Mucosa of rectum (tissue), 2 donors: ENCODE results near the gene ADAM15.

Experiments
- H3K27ac ChIP-seq, 2 donors: one replicate each; pipeline ENCODE4 v1.7.0; 2013; ENCODE audit warnings: inconsistent platforms in 2 of 2, low read depth in 2 of 2, low read length in 2 of 2
- H3K27me3 ChIP-seq, 2 donors: one replicate each; pipeline ENCODE4 v1.7.0; 2013; ENCODE audit warnings: low read length in 2 of 2; ENCODE audit not compliant: control insufficient read depth in 2 of 2, insufficient read depth in 2 of 2
- H3K36me3 ChIP-seq, 2 donors: one replicate each; pipeline ENCODE4 v1.7.0; 2013; ENCODE audit warnings: low read length in 2 of 2; ENCODE audit not compliant: control insufficient read depth in 2 of 2, insufficient read depth in 2 of 2
- H3K4me1 ChIP-seq, 2 donors: one replicate each; pipeline ENCODE4 v1.7.0; 2013; ENCODE audit warnings: low read length in 2 of 2, mild to moderate bottlenecking in 1 of 2; ENCODE audit not compliant: control insufficient read depth in 2 of 2, insufficient read depth in 2 of 2
- H3K4me3 ChIP-seq, 2 donors: one replicate each; pipeline ENCODE4 v1.7.0; 2013; ENCODE audit warnings: low read length in 2 of 2
- H3K9ac ChIP-seq, 2 donors: one replicate each; pipeline ENCODE4 v1.7.0; 2013; ENCODE audit warnings: low read length in 2 of 2, low read depth in 1 of 2, mild to moderate bottlenecking in 1 of 2
- H3K9me3 ChIP-seq, 2 donors: one replicate each; pipeline ENCODE4 v1.7.0; 2013; ENCODE audit warnings: low read length in 2 of 2; ENCODE audit not compliant: control insufficient read depth in 2 of 2
- donor health status: healthy.
- donor health status: Normal muscosa, but diverticular disease.

The ADAM15 gene

GRCh38 chr1:155085504-155086127, 34.5 kb downstream of the ADAM15 start:
- no peaks in the 10 kb centered on the region for H3K9me3 ChIP-seq
- peak overlapping the region; percentile 79 to 87 for H3K4me3 ChIP-seq
- H3K27ac ChIP-seq, result peak overlapping the region; percentile 93 to 96
- peaks cover 13 to 19% of the 10 kb centered on the region in 2 donors for H3K27me3 ChIP-seq
- peaks cover 47 to 48% of the 10 kb centered on the region in 2 donors for H3K4me1 ChIP-seq
- no peaks in the 10 kb centered on the region for H3K36me3 ChIP-seq
- peak overlapping the region; percentile 90 to 95 for H3K9ac ChIP-seq

GRCh38 chr1:155086128-155086741, 35.1 kb downstream of the ADAM15 start:
- Histone ChIP-seq H3K27ac (peak overlapping the region; percentile 93 to 96), H3K27me3 (peaks cover 10 to 15% of the 10 kb centered on the region in 2 donors), H3K9me3 (no peaks in the 10 kb centered on the region), H3K36me3 (no peaks in the 10 kb centered on the region), H3K9ac (peak overlapping the region in 1 of 2 donors; percentile 32), H3K4me1 (peaks cover 43 to 44% of the 10 kb centered on the region in 2 donors), H3K4me3 (peak overlapping the region in 1 of 2 donors; percentile 87)

GRCh38 chr1:155086856-155087535, 35.9 kb downstream of the ADAM15 start:
- H3K27ac ChIP-seq, result no peak overlapping the region
- no peaks in the 10 kb centered on the region for H3K36me3 ChIP-seq
- H3K27me3 ChIP-seq, result peaks cover 10 to 12% of the 10 kb centered on the region in 2 donors
- H3K4me3 ChIP-seq, result no peak overlapping the region
- H3K9me3 ChIP-seq, result no peaks in the 10 kb centered on the region
- H3K4me1 ChIP-seq, result peaks cover 43% of the 10 kb centered on the region in 2 donors
- H3K9ac ChIP-seq, result no peak overlapping the region

DNA sequence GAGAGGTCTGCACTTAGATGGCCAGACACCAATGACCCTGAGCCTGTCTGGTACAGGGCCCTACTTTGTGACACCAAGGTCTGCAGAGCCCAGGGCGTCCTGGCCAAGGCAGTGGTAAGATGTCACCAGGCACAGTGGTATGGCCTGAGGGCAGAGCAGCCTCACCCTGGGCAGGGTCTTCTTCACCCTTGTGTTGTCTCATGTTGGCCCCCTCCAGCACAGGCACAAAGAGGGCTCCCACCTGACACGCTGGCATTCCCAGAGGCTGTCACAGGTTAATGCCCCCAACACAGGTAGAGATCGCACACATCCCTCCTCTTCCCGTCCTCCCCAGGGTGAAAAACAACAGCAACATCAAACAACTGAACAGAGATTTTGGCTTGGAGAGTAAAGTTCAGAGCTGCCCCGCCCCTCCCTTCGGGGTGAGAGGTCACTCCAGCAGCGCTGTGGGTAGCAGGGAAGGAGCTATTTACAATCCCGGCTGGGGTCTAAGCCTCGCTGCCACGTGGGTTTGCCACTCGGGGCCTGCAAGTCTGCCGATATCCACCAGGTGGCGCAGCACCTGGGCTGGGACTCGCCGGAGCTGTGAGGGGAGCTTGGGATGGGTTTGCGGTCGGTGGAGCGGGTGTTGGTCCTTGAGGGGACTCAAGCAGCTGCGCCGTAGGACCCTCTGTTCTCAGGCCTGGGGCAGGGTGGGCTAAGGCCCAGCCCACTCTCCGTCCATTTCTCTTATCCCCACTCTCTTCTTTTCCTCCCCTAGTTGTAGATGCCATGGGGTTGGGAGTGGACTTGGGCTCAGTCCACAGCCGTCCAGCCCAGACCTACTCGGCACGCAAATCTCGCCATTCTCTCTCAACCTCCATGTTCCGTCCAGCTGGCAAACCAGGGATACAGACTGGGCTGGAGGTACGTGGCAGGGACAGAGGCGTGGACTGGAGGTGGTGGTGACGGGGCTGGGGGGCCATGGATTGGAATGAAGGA, 40.2 kb downstream of the ADAM15 start:
- Histone ChIP-seq H3K4me3 (peak overlapping the region; percentile 24 to 45), H3K27ac (no peak overlapping the region), H3K9me3 (no peaks in the 10 kb centered on the region), H3K36me3 (no peaks in the 10 kb centered on the region), H3K27me3 (no peaks in the 10 kb centered on the region), H3K9ac (no peak overlapping the region), H3K4me1 (peaks cover 14 to 22% of the 10 kb centered on the region in 2 donors)

GRCh38 chr1:155092131-155092530, 41.0 kb downstream of the ADAM15 start:
- H3K9ac ChIP-seq, result no peak overlapping the region
- no peaks in the 10 kb centered on the region for H3K36me3 ChIP-seq
- H3K4me1 ChIP-seq, result peaks cover 14 to 22% of the 10 kb centered on the region in 2 donors
- H3K9me3 ChIP-seq, result no peaks in the 10 kb centered on the region
- H3K4me3 ChIP-seq, result no peak overlapping the region
- H3K27me3 ChIP-seq, result no peaks in the 10 kb centered on the region
- H3K27ac ChIP-seq, result no peak overlapping the region

GRCh38 chr1:155092641-155093040, 41.5 kb downstream of the ADAM15 start:
- Histone ChIP-seq H3K36me3 (no peaks in the 10 kb centered on the region), H3K27ac (no peak overlapping the region), H3K9me3 (no peaks in the 10 kb centered on the region), H3K4me3 (no peak overlapping the region), H3K27me3 (no peaks in the 10 kb centered on the region), H3K4me1 (peaks cover 14 to 22% of the 10 kb centered on the region in 2 donors), H3K9ac (no peak overlapping the region)

DNA sequence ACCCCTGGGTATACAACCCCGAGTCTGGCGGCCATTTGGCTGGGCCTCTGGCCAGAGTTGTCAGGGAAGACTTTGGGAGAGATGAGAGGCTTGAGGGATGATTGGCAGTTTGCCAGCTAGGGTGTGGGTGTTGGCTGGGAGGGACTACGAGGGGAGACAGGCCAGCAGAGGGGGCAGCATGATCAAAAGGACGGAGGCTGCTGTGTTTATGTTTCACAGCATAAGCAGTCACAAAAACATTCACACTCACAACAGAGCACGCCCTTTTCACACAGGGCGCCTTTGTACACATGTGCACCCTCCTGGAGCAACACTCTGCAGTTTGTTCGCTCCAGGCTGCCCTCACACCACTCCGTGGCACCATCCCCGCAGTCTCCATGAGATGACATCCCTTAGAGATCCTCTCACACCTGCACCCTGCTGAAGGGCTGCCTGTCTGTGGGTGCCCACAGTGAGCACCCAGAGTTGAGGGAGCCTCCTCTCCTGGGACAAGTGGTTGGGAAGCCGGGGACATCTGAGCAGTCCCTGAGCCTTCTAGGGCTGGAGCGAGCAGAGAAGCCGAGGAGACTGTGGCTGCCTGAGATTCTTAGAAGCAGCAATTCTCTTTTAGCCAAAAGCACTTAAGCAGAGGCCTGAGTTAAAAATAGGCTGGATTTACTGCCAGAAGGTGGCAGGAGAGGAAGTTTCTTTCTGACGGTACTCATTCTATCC, 43.0 kb downstream of the ADAM15 start:
- no peak overlapping the region for H3K9ac ChIP-seq
- no peaks in the 10 kb centered on the region for H3K9me3 ChIP-seq
- peak overlapping the region in 1 of 2 donors; percentile 63 for H3K27ac ChIP-seq
- H3K36me3 ChIP-seq, result no peaks in the 10 kb centered on the region
- no peaks in the 10 kb centered on the region for H3K27me3 ChIP-seq
- peak overlapping the region in 1 of 2 donors; percentile 41 for H3K4me3 ChIP-seq
- H3K4me1 ChIP-seq, result peaks cover 14 to 22% of the 10 kb centered on the region in 2 donors

GRCh38 chr1:155094622-155094948, 43.5 kb downstream of the ADAM15 start:
- H3K4me3 ChIP-seq, result no peak overlapping the region
- peak overlapping the region in 1 of 2 donors; percentile 63 for H3K27ac ChIP-seq

GRCh38 chr1:155099331-155099730, 48.2 kb downstream of the ADAM15 start:
- Histone ChIP-seq H3K27ac (peak overlapping the region in 1 of 2 donors; percentile 16), H3K36me3 (no peaks in the 10 kb centered on the region), H3K27me3 (no peaks in the 10 kb centered on the region), H3K9me3 (no peaks in the 10 kb centered on the region), H3K4me3 (no peak overlapping the region), H3K4me1 (peaks cover 3 to 8% of the 10 kb centered on the region in 2 donors), H3K9ac (no peak overlapping the region)

More at GRCh38 chr1:155094622-155094948, 43.5 kb downstream of the ADAM15 start:
- Histone ChIP-seq H3K36me3 (no peaks in the 10 kb centered on the region), H3K9me3 (no peaks in the 10 kb centered on the region), H3K9ac (no peak overlapping the region), H3K27me3 (no peaks in the 10 kb centered on the region), H3K4me1 (peaks cover 14 to 22% of the 10 kb centered on the region in 2 donors)
